K562 (cell line): ENCODE measurements around the gene HPD. TPM values are rescaled to one million over a fixed set of nuclear protein-coding genes. Genes with fewer than 3 reads are reported as not detected.
A peak's percentile ranks its signal among the peaks of the same experiment; 100 is the strongest.

Experiments used
- BRD9 ChIP-seq: fragments of 450-650 bp; IDR thresholded peaks from 2 replicates; pipeline ENCODE4 v1.6.1; 2018; ENCODE audit warnings: low read depth; ENCODE audit not compliant: partially characterized antibody
- CREB1 ChIP-seq, 2 experiments: sonication (generic) in 1 of 2; formaldehyde crosslinking in 1 of 2; IDR thresholded peaks; 2 replicates each; pipeline versions ENCODE4 v1.6.1 to v1.8.0; 2012 to 2022; ENCODE audit warnings: inconsistent platforms in 1 of 2, mild to moderate bottlenecking in 1 of 2, missing genetic modification reagents in 1 of 2, moderate library complexity in 1 of 2
- CTCFL ChIP-seq: IDR thresholded peaks from 2 replicates; pipeline ENCODE4 v1.6.1; 2011; ENCODE audit warnings: borderline replicate concordance, low read depth, mild to moderate bottlenecking, moderate library complexity, low read length; ENCODE audit not compliant: insufficient read depth, poor library complexity, severe bottlenecking
- ETS1 ChIP-seq: conservative IDR thresholded peaks from 2 replicates; pipeline ENCODE4 v1.6.1; 2011; ENCODE audit warnings: low read depth, mild to moderate bottlenecking, low read length; ENCODE audit not compliant: control insufficient read depth
- FOXK1 ChIP-seq: sonication (generic); formaldehyde crosslinking; IDR thresholded peaks from 2 replicates; pipeline ENCODE4 v1.8.0; 2022; ENCODE audit warnings: missing genetic modification reagents, mild to moderate bottlenecking, borderline replicate concordance
- GATAD2A ChIP-seq: fragments of 450-650 bp; IDR thresholded peaks from 2 replicates; pipeline ENCODE4 v1.6.1; 2017
- GTF2B ChIP-seq: IDR thresholded peaks from 2 replicates; pipeline ENCODE4 v1.6.1; 2011; ENCODE audit not compliant: insufficient read length; ENCODE audit errors: extremely low read depth
- HIVEP1 ChIP-seq: fragments of 250-450 bp; sonication (Bioruptor Pico); IDR thresholded peaks from 2 replicates; pipeline ENCODE4 v1.4.0; 2020; ENCODE audit warnings: mild to moderate bottlenecking
- HMBOX1 ChIP-seq: sonication (generic); IDR thresholded peaks from 2 replicates; pipeline ENCODE4 v1.6.1; 2016
- IFI16 ChIP-seq: fragments of 250-450 bp; sonication (Bioruptor Pico); IDR thresholded peaks from 2 replicates; pipeline ENCODE4 v2.1.2; 2022; ENCODE audit warnings: mild to moderate bottlenecking, inconsistent platforms
- KDM2B ChIP-seq: fragments of 250-450 bp; sonication (Bioruptor Pico); IDR thresholded peaks from 2 replicates; pipeline ENCODE4 v1.8.0; 2021; ENCODE audit warnings: mild to moderate bottlenecking, moderate library complexity
- MCM3 ChIP-seq: fragments of 450-650 bp; IDR thresholded peaks from 2 replicates; pipeline ENCODE4 v1.6.1; 2016
- PYGO2 ChIP-seq: fragments of 450-650 bp; IDR thresholded peaks from 2 replicates; pipeline ENCODE4 v1.6.1; 2016; ENCODE audit warnings: mild to moderate bottlenecking, missing genetic modification characterization, moderate library complexity, missing compliant biosample characterization
- RBM15 ChIP-seq: fragments of 200-400 bp; formaldehyde crosslinking; IDR thresholded peaks from 2 replicates; pipeline ENCODE4 v1.6.1; 2018; ENCODE audit warnings: mild to moderate bottlenecking, low read length, moderate library complexity; ENCODE audit not compliant: insufficient read depth
- TCF7L2 ChIP-seq: fragments of 150-350 bp; IDR thresholded peaks from 2 replicates; pipeline ENCODE4 v1.6.1; 2016; ENCODE audit warnings: low read depth, mild to moderate bottlenecking, low read length, moderate library complexity
- THAP7 ChIP-seq: fragments of 250-450 bp; sonication (Bioruptor Pico); IDR thresholded peaks from 2 replicates; pipeline ENCODE4 v1.5.0; 2021
- ZEB2 ChIP-seq: fragments of 450-650 bp; IDR thresholded peaks from 2 replicates; pipeline ENCODE4 v1.6.1; 2016
- ZFPM2 ChIP-seq: fragments of 250-450 bp; sonication (Bioruptor Pico); IDR thresholded peaks from 2 replicates; pipeline ENCODE4 v1.5.1; 2022; ENCODE audit warnings: mild to moderate bottlenecking
- ZNF449 ChIP-seq: fragments of 250-450 bp; sonication (Bioruptor Pico); IDR thresholded peaks from 2 replicates; pipeline ENCODE4 v1.8.0; 2022; ENCODE audit warnings: moderate library complexity, mild to moderate bottlenecking, inconsistent platforms
- ZNF583 ChIP-seq: fragments of 250-450 bp; sonication (Bioruptor Pico); IDR thresholded peaks from 2 replicates; pipeline ENCODE4 v1.4.0; 2020
- ZZZ3 ChIP-seq: fragments of 450-650 bp; IDR thresholded peaks from 2 replicates; pipeline ENCODE4 v1.6.1; 2016; ENCODE audit warnings: antibody characterized with exemption, mild to moderate bottlenecking, moderate library complexity
- polyA plus RNA-seq, 8 experiments: library from polyadenylated mRNA; depleted of rRNA in 4 of 8; stranded (reverse) in 5 of 8; unstranded in 3 of 8; fragments of >200 nt; fragmentation: Nextera tagmentation in 2 of 8; fragmentation: Illumina TruSeq in 1 of 8; extraction: Ambion mirVana in 2 of 8; extraction: Trizol in 1 of 8; gene quantifications; 2 replicates each; pipeline versions ENCODE4 v1.2.1 to v1.2.3, GENCODE V29; 2011 to 2014; ENCODE audit warnings: inconsistent platforms in 1 of 8, missing spikeins in 1 of 8
- total RNA-seq, 7 experiments: library from RNA; depleted of rRNA in 6 of 7; stranded (reverse); fragments of >200 nt in 6 of 7; fragmentation: Illumina TruSeq in 2 of 7; extraction: Trizol in 2 of 7; gene quantifications; 2 replicates each; pipeline versions ENCODE4 v1.2.1 to v1.2.3, GENCODE V29; 2011 to 2021; ENCODE audit warnings: low replicate concordance in 1 of 7

The HPD gene
- total and polyA plus RNA-seq, 9 of the 15 experiments (the other 6 are each of a cell fraction or from before 2014, with no cell fraction given): 0.06 to 0.29 (median 0.07) TPM; not detected in 4

GRCh38 chr12:121802843-121803698, 55.6 kb downstream of the HPD start (continued):
- TF ChIP-seq HIVEP1 (CRISPR knock-in tag) (no peak), KDM2B (peak; percentile 63; the same call in 1 of the 2 replicates), CTCFL (peak; percentile 1), ZZZ3 (no peak), PYGO2 (tag) (peak; percentile 71; the same call in 1 of the 2 replicates), ZNF449 (no peak), TCF7L2 (no peak), RBM15 (no peak), ETS1 (0 out of 2 replicates have a peak, but pooled peaks have one; percentile 39), GATAD2A (no peak), FOXK1 (CRISPR knock-in tag) (no peak), ZEB2 (no peak), ZFPM2 (CRISPR knock-in tag) (no peak), BRD9 (peak; percentile 59), MCM3 (no peak), ZNF583 (no peak), THAP7 (CRISPR knock-in tag) (no peak), CREB1 (IDR thresholded peaks at IDR 0.05) (no peak; the same call in 1 of the 2 replicates), CREB1 (CRISPR knock-in tag; IDR thresholded peaks at IDR 0.05) (peak; percentile 45; the same call in 1 of the 2 replicates), HMBOX1 (no peak), IFI16 (CRISPR knock-in tag) (no peak), GTF2B (peak; percentile 58)
